OCI-LY7 (cell line): ENCODE results near the gene TLE5. TPM values are rescaled to one million over a fixed set of nuclear protein-coding genes. Genes with fewer than 3 reads are reported as not detected.
A peak's percentile ranks its signal among the peaks of the same experiment; 100 is the strongest.
"Not testable (repeated sequence)": the region's sequence is repeated elsewhere in the genome, so short reads cannot be mapped to it uniquely, and the experiment has no call there.

Experiments used
- BruUV-seq: library from RNA; stranded (reverse); fragments of 400-500 nt; replicated peaks from 2 replicates; lab custom pipeline; 2021; lab: Mats Ljungman, UMichigan
- CTCF ChIA-PET: fragments of 300-600 bp; sonication (Branson Sonifier 250); formaldehyde crosslinking; loops from one replicate; lab custom pipeline; 2022; ENCODE audit warnings: antibody characterized with exemption; ENCODE audit not compliant: unreplicated experiment; lab: Charles Lee
- POLR2A ChIA-PET: fragments of 300-600 bp; sonication (Branson Sonifier 250); formaldehyde crosslinking; loops from one replicate; lab custom pipeline; 2022; ENCODE audit warnings: antibody characterized with exemption; lab: Charles Lee
- DNase-seq: peaks from one replicate; pipeline ENCODE4 v3.0.0-alpha.2; 2015; ENCODE audit warnings: low spot score
- H2AFZ ChIP-seq: fragments of 200-600 bp; sonication (generic), shearing (Covaris generic); 2 replicates; pipeline ENCODE4 v1.6.1; 2014; ENCODE audit warnings: mild to moderate bottlenecking, antibody characterized with exemption, low read length, moderate library complexity
- H3K27ac ChIP-seq: fragments of 200-600 bp; sonication (generic); 2 replicates; pipeline ENCODE4 v1.5.1; 2014; ENCODE audit warnings: mixed run types, low read depth, mild to moderate bottlenecking, moderate library complexity, low read length, inconsistent platforms; ENCODE audit not compliant: poor library complexity, severe bottlenecking
- H3K36me3 ChIP-seq: fragments of 200-600 bp; sonication (generic); 2 replicates; pipeline ENCODE4 v1.6.1; 2014; ENCODE audit warnings: mild to moderate bottlenecking, antibody characterized with exemption, low read length, moderate library complexity, mixed read lengths; ENCODE audit not compliant: insufficient read depth
- H3K4me1 ChIP-seq: fragments of 200-600 bp; sonication (generic); 2 replicates; pipeline ENCODE4 v1.5.1; 2014; ENCODE audit warnings: mild to moderate bottlenecking, low read length; ENCODE audit not compliant: insufficient read depth, poor library complexity, severe bottlenecking
- H3K4me2 ChIP-seq: fragments of 200-600 bp; sonication (generic); 2 replicates; pipeline ENCODE4 v1.6.1; 2014; ENCODE audit warnings: mild to moderate bottlenecking, low read length
- H3K4me3 ChIP-seq: fragments of 200-600 bp; sonication (generic); 2 replicates; pipeline ENCODE4 v1.5.1; 2014; ENCODE audit warnings: mild to moderate bottlenecking, low read depth, low read length; ENCODE audit not compliant: poor library complexity, severe bottlenecking
- H3K79me2 ChIP-seq: fragments of 200-600 bp; sonication (generic); 2 replicates; pipeline ENCODE4 v1.6.1; 2016; ENCODE audit warnings: low read depth, mild to moderate bottlenecking, low read length, moderate library complexity, mixed read lengths; ENCODE audit not compliant: insufficient read depth
- H3K9me2 ChIP-seq: fragments of 200-600 bp; sonication (generic); 2 replicates; pipeline ENCODE4 v1.6.1; 2016; ENCODE audit warnings: mild to moderate bottlenecking, low read length, mixed read lengths; ENCODE audit not compliant: insufficient read depth
- H3K9me3 ChIP-seq: fragments of 200-600 bp; sonication (generic); 2 replicates; pipeline ENCODE4 v1.6.1; 2014; ENCODE audit warnings: mild to moderate bottlenecking, mixed run types, low read length, mixed read lengths
- H4K20me1 ChIP-seq: fragments of 200-600 bp; sonication (generic); 2 replicates; pipeline ENCODE4 v1.6.1; 2014; ENCODE audit warnings: mild to moderate bottlenecking, antibody characterized with exemption, low read length, moderate library complexity, mixed read lengths; ENCODE audit not compliant: insufficient read depth
- CTCF ChIP-seq: fragments of 200-600 bp; sonication (generic); conservative IDR thresholded peaks from 2 replicates; pipeline ENCODE4 v1.5.1; 2014; ENCODE audit warnings: mild to moderate bottlenecking, antibody characterized with exemption, low read length, moderate library complexity, mixed read lengths
- EZH2phosphoT487 ChIP-seq: fragments of 200-600 bp; sonication (generic); IDR thresholded peaks from 2 replicates; pipeline ENCODE4 v1.6.1; 2018; ENCODE audit warnings: low read depth, borderline replicate concordance, mild to moderate bottlenecking, mixed run types, antibody characterized with exemption, low read length, moderate library complexity, mixed read lengths
- intact Hi-C: fragments of 100-400 bp; cut with micrococcal nuclease; formaldehyde crosslinking; loops from one replicate; pipeline ENCODE4 v1.10.0; 2022; ENCODE audit not compliant: unreplicated experiment
- total RNA-seq, 2 experiments: library from RNA; depleted of rRNA in 1 of 2; stranded (reverse); fragments of >200 nt in 1 of 2; shearing (Covaris generic) in 1 of 2; gene quantifications; 2 replicates each; pipeline ENCODE4 v1.2.3, GENCODE V29; 2014 to 2022

TLE5 gene
- total RNA-seq, 2 experiments from 2014 or later = 376 to 424 TPM

GRCh38 chr19:3095441-3096191 lies 33.3 kb upstream of the TLE5 start:
- Histone ChIP-seq H3K9me2 (no peaks in the 10 kb centered on the region), H3K4me3 (peak overlapping the region; percentile 93), H3K4me2 (peak overlapping the region; percentile 98), H3K9me3 (no peaks in the 10 kb centered on the region), H3K36me3 (no peaks in the 10 kb centered on the region), H3K27ac (no peak overlapping the region), H3K79me2 (peaks cover 9% of the 10 kb centered on the region; the same call in 1 of the 2 replicates), H3K4me1 (peaks cover 27% of the 10 kb centered on the region), H2AFZ (no peak overlapping the region), H4K20me1 (peaks cover 13% of the 10 kb centered on the region; the same call in 1 of the 2 replicates)
- ChIA-PET CTCF (interaction anchor here (0.6 kb wide), 2 partner anchors 60 to 84 kb away, joined by 5 to 13 read pairs; no protein-coding TSS in a partner anchor), POLR2A (interaction anchor here (0.6 kb wide), 1 partner anchor 360 kb away, joined by 4 read pairs; no protein-coding TSS in a partner anchor)
- no TSS peak for BruUV-seq
- TF ChIP-seq CTCF = no peak
- no peak for TF ChIP-seq EZH2phosphoT487
- no peak for DNase-seq
- intact Hi-C loops = no loop called here

- intact Hi-C loops = no loop called here
- Histone ChIP-seq H3K27ac (no peak overlapping the region), H3K4me1 (peaks cover 27% of the 10 kb centered on the region), H3K9me3 (no peaks in the 10 kb centered on the region), H3K79me2 (peaks cover 9% of the 10 kb centered on the region; the same call in 1 of the 2 replicates), H3K4me2 (peak overlapping the region; percentile 98), H4K20me1 (peaks cover 10% of the 10 kb centered on the region; the same call in 1 of the 2 replicates), H3K4me3 (peak overlapping the region; percentile 93), H3K9me2 (no peaks in the 10 kb centered on the region), H2AFZ (no peak overlapping the region), H3K36me3 (no peaks in the 10 kb centered on the region)
- peak; percentile 72 for DNase-seq
- ChIA-PET CTCF (no interaction called here), POLR2A (no interaction called here)
- no TSS peak for BruUV-seq
- TF ChIP-seq CTCF = no peak
- no peak for TF ChIP-seq EZH2phosphoT487
Measured at GRCh38 chr19:3094601-3095440, 32.5 kb upstream of the TLE5 start.

- POLR2A ChIA-PET, H3K36me3 ChIP-seq, H3K4me1 ChIP-seq, CTCF ChIA-PET, H3K9me2 ChIP-seq, H4K20me1 ChIP-seq, H3K9me3 ChIP-seq, BruUV-seq, H3K4me2 ChIP-seq, DNase-seq, intact Hi-C loops, H3K27ac ChIP-seq, H2AFZ ChIP-seq, H3K79me2 ChIP-seq, H3K4me3 ChIP-seq: not testable (repeated sequence)
Measured at GRCh38 chr19:3089299-3089855, 27.1 kb upstream of the TLE5 start.
